Osteocyte (in vitro differentiated cells): ENCODE results near the gene HSPB8. TPM values are rescaled to one million over a fixed set of nuclear protein-coding genes. Genes with fewer than 3 reads are reported as not detected.

Source experiments
- DNase-seq: peaks from one replicate; pipeline ENCODE4 v3.0.0; 2021; ENCODE audit warnings: mixed read lengths; ENCODE audit not compliant: unreplicated experiment; ENCODE audit errors: extremely low spot score
- H3K27ac Mint-ChIP-seq: one replicate; pipeline ENCODE4 v1.8.0; 2021; ENCODE audit warnings: mild to moderate bottlenecking, mixed read lengths; ENCODE audit not compliant: unreplicated experiment
- H3K27me3 Mint-ChIP-seq: one replicate; pipeline ENCODE4 v1.8.0; 2021; ENCODE audit warnings: mixed read lengths; ENCODE audit not compliant: unreplicated experiment
- H3K36me3 Mint-ChIP-seq: one replicate; pipeline ENCODE4 v1.8.0; 2021; ENCODE audit warnings: mixed read lengths; ENCODE audit not compliant: unreplicated experiment
- H3K4me1 Mint-ChIP-seq: one replicate; pipeline ENCODE4 v1.8.0; 2021; ENCODE audit warnings: mixed read lengths; ENCODE audit not compliant: unreplicated experiment
- H3K4me3 Mint-ChIP-seq: one replicate; pipeline ENCODE4 v1.8.0; 2021; ENCODE audit warnings: mild to moderate bottlenecking, moderate library complexity, mixed read lengths; ENCODE audit not compliant: unreplicated experiment
- H3K9me3 Mint-ChIP-seq: one replicate; pipeline ENCODE4 v1.8.0; 2021; ENCODE audit warnings: mixed read lengths; ENCODE audit not compliant: unreplicated experiment
- total RNA-seq: library from RNA; stranded (reverse); gene quantifications from 2 replicates; pipeline ENCODE4 v1.2.1, GENCODE V29; 2021
- TF ChIP-seq, protein P1 (sequence below): fragments of 200-600 bp; sonication (generic); IDR thresholded peaks from 2 replicates; pipeline ENCODE4 v1.5.0; 2021; ENCODE audit warnings: antibody characterized with exemption, mild to moderate bottlenecking, moderate library complexity

The HSPB8 gene
- total RNA-seq, 1 donor from 2014 or later = 2.0 TPM

DNA sequence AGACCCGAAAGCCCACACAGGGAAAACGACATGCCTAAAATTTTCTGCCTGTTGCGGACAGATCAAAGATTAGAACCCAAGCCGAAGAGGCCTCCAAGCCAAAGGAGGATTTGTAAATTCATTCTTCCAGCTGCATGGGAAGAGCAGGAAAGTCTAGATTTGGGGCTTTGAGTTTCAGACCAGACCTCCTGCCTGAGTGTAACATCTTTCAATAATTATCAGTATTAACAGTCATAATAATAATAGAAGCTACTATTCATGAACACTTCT is 1.7 kb upstream of the HSPB8 start:
- TF ChIP-seq, protein P1, sequence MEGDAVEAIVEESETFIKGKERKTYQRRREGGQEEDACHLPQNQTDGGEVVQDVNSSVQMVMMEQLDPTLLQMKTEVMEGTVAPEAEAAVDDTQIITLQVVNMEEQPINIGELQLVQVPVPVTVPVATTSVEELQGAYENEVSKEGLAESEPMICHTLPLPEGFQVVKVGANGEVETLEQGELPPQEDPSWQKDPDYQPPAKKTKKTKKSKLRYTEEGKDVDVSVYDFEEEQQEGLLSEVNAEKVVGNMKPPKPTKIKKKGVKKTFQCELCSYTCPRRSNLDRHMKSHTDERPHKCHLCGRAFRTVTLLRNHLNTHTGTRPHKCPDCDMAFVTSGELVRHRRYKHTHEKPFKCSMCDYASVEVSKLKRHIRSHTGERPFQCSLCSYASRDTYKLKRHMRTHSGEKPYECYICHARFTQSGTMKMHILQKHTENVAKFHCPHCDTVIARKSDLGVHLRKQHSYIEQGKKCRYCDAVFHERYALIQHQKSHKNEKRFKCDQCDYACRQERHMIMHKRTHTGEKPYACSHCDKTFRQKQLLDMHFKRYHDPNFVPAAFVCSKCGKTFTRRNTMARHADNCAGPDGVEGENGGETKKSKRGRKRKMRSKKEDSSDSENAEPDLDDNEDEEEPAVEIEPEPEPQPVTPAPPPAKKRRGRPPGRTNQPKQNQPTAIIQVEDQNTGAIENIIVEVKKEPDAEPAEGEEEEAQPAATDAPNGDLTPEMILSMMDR = no peak
- H3K4me3 Mint-ChIP-seq = no peak overlapping the region
- no peaks in the 10 kb centered on the region for H3K36me3 Mint-ChIP-seq
- peaks cover 5% of the 10 kb centered on the region for H3K27me3 Mint-ChIP-seq
- peaks cover 40% of the 10 kb centered on the region for H3K4me1 Mint-ChIP-seq
- H3K27ac Mint-ChIP-seq = no peak overlapping the region
- no peak for DNase-seq
- no peaks in the 10 kb centered on the region for H3K9me3 Mint-ChIP-seq

DNA sequence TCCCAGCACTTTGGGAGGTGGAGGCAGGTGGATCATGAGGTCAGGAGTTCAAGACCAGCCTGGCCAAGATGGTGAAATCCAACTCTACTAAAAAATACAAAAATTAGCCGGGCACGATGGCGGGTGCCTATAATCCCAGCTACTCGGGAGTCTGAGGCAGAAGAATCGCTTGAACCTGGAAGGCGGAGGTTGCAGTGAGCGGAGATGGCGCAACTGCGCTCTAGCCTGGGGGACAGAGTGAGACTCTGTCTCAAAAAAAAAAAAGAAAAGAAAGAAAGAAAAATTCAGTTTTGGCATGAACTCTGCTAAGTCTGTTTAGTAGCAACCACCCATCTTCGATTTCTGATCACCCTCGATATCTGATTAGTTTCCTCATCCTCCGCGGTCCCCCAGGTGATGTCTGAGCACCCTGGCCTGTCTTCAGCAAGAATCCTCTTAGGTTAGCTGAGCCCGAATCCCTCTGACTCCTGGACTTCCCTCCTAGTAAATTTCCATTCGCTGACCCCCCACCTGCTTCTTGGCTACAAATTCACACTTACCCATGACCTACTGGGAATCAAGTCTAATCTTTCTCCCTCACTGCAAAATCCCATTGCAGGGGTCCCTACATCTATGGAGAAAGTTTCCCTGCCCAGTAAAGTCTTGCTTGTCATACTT is 879 bp upstream of the HSPB8 start:
- H3K27me3 Mint-ChIP-seq = no peaks in the 10 kb centered on the region
- H3K4me1 Mint-ChIP-seq = peaks cover 40% of the 10 kb centered on the region
- no peaks in the 10 kb centered on the region for H3K9me3 Mint-ChIP-seq
- TF ChIP-seq, protein P1 = no peak
- DNase-seq = no peak
- H3K27ac Mint-ChIP-seq = no peak overlapping the region
- H3K36me3 Mint-ChIP-seq = no peaks in the 10 kb centered on the region
- H3K4me3 Mint-ChIP-seq = no peak overlapping the region

DNA sequence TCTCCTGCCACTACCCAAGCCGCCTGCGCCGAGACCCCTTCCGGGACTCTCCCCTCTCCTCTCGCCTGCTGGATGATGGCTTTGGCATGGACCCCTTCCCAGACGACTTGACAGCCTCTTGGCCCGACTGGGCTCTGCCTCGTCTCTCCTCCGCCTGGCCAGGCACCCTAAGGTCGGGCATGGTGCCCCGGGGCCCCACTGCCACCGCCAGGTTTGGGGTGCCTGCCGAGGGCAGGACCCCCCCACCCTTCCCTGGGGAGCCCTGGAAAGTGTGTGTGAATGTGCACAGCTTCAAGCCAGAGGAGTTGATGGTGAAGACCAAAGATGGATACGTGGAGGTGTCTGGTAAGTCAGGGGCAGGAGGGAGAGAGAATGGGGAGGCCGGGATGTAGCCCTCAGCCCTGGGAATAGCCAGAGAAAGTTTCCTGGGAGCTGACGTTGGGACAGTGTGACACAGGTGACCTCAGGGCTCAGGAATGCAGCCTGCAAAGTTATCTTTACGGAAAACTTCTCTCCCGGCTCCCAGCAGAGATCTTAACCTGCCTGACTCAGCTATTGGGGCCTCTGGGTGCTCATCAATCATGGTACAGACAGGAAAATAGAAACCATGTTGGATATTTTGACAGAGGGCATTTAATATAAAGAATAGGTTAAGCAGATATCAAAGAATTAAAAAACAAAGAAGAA is 747 bp downstream of the HSPB8 start:
- H3K27ac Mint-ChIP-seq = peak overlapping the region; percentile 35
- no peaks in the 10 kb centered on the region for H3K27me3 Mint-ChIP-seq
- TF ChIP-seq, protein P1 = no peak
- peak overlapping the region; percentile 68 for H3K4me3 Mint-ChIP-seq
- H3K36me3 Mint-ChIP-seq = no peaks in the 10 kb centered on the region
- no peaks in the 10 kb centered on the region for H3K9me3 Mint-ChIP-seq
- DNase-seq = no peak
- peaks cover 43% of the 10 kb centered on the region for H3K4me1 Mint-ChIP-seq

DNA sequence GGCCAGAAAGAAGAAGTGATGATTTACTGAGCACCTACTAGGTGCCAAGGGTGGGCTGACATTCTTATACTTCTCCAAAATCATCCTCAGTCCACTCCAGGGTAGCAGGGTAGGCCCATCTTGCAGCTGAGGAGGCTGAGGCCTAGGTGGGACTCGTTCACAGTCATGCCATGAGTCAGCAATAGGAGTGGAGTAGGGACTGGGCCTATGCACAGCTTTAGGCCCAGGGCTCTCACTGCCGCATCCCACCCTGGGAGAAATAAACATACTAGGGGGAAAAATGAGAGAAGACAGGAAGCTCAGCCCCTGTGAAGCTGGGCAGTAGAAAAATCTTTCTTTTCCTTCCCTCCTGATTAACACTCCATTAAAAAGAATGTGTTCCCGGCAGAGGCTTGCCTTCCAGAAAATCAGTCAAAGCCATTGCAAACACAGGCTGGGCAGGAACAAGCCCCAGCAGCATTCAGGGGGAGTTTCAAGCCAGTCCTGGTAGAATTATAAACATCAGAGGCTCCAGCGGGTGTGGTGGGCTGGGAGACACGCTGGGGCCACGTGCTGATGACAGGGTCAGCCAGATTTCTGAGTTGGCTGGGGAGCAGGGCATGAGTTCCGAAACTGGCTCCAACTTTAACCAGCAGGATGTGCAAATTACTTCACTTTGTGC is 1.8 kb downstream of the HSPB8 start:
- peak overlapping the region; percentile 48 for H3K4me3 Mint-ChIP-seq
- peak overlapping the region; percentile 74 for H3K27ac Mint-ChIP-seq

DNA sequence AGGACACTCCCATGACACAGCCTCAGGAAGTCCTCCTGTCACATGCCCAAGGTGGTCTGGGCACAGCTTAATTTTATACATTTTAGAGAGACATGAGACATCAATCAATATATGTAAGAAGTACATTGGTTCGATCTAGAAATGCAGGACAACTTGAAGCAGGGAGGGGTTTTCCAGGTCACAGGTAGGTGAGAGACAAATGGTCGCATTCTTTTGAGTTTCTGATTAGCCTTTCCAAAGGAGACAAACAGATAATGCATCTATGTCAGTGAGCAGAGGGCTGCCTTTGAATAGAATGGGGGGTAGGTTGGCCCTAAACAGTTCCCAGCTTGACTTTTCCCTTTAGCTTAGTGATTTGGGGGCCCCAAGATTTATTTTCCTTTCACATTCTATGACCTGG is 2.5 kb downstream of the HSPB8 start:
- H3K4me1 Mint-ChIP-seq = peaks cover 41% of the 10 kb centered on the region
- TF ChIP-seq, protein P1 = no peak
- no peaks in the 10 kb centered on the region for H3K27me3 Mint-ChIP-seq
- no peaks in the 10 kb centered on the region for H3K9me3 Mint-ChIP-seq
- H3K27ac Mint-ChIP-seq = peak overlapping the region; percentile 74
- peak overlapping the region; percentile 33 for H3K4me3 Mint-ChIP-seq
- H3K36me3 Mint-ChIP-seq = no peaks in the 10 kb centered on the region
- DNase-seq = no peak

More for the DNA sequence above, 1.8 kb downstream of the HSPB8 start:
- Mint-ChIP-seq H3K27me3 (no peaks in the 10 kb centered on the region), H3K36me3 (no peaks in the 10 kb centered on the region), H3K4me1 (peaks cover 43% of the 10 kb centered on the region), H3K9me3 (no peaks in the 10 kb centered on the region)
- no peak for DNase-seq
- TF ChIP-seq, protein P1 = no peak
